22Rv1 (cell line): ENCODE measurements around the gene ARHGEF6.

ENCODE experiments used
- H3K27ac ChIP-seq: fragments of 450-650 bp; 2 replicates; pipeline ENCODE4 v1.5.1; 2017
- ZFX ChIP-seq: fragments of 450-650 bp; IDR thresholded peaks from 2 replicates; pipeline ENCODE4 v1.6.1; 2017; ENCODE audit warnings: antibody characterized with exemption, borderline replicate concordance
- TF ChIP-seq, protein P1 (sequence below): fragments of 450-650 bp; IDR thresholded peaks from 2 replicates; pipeline ENCODE4 v1.5.1; 2017; ENCODE audit warnings: mild to moderate bottlenecking

ARHGEF6 gene, protein sequence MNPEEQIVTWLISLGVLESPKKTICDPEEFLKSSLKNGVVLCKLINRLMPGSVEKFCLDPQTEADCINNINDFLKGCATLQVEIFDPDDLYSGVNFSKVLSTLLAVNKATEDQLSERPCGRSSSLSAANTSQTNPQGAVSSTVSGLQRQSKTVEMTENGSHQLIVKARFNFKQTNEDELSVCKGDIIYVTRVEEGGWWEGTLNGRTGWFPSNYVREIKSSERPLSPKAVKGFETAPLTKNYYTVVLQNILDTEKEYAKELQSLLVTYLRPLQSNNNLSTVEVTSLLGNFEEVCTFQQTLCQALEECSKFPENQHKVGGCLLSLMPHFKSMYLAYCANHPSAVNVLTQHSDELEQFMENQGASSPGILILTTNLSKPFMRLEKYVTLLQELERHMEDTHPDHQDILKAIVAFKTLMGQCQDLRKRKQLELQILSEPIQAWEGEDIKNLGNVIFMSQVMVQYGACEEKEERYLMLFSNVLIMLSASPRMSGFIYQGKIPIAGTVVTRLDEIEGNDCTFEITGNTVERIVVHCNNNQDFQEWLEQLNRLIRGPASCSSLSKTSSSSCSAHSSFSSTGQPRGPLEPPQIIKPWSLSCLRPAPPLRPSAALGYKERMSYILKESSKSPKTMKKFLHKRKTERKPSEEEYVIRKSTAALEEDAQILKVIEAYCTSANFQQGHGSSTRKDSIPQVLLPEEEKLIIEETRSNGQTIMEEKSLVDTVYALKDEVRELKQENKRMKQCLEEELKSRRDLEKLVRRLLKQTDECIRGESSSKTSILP

DNA sequence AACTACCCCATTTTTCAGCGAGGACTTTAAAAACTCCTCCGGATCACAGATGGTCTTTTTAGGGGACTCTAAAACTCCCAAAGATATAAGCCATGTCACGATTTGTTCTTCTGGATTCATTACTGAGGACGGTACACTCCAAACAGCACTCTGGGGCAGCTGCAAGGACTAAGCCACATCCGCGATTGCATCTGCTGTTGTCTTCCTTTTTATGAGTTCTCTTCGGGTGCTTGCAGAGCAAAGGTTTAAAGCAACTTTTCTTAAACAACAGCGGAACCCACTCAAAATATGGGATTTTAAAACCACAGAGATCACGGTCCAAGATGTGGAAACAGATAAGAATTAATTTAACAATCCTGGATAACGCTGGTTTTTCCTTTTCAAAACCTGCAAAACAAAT is at the start of gene ARHGEF6:
Gene ARHGEF6 (minus strand): TSS at position 170 of the 400 bp plus-strand sequence. CDS start 50 bp downstream, at position 120.
- TF ChIP-seq, protein P1, sequence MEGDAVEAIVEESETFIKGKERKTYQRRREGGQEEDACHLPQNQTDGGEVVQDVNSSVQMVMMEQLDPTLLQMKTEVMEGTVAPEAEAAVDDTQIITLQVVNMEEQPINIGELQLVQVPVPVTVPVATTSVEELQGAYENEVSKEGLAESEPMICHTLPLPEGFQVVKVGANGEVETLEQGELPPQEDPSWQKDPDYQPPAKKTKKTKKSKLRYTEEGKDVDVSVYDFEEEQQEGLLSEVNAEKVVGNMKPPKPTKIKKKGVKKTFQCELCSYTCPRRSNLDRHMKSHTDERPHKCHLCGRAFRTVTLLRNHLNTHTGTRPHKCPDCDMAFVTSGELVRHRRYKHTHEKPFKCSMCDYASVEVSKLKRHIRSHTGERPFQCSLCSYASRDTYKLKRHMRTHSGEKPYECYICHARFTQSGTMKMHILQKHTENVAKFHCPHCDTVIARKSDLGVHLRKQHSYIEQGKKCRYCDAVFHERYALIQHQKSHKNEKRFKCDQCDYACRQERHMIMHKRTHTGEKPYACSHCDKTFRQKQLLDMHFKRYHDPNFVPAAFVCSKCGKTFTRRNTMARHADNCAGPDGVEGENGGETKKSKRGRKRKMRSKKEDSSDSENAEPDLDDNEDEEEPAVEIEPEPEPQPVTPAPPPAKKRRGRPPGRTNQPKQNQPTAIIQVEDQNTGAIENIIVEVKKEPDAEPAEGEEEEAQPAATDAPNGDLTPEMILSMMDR, result no peak
- no peak for TF ChIP-seq ZFX
- H3K27ac ChIP-seq, result no peak within 1 kb of the TSS

DNA sequence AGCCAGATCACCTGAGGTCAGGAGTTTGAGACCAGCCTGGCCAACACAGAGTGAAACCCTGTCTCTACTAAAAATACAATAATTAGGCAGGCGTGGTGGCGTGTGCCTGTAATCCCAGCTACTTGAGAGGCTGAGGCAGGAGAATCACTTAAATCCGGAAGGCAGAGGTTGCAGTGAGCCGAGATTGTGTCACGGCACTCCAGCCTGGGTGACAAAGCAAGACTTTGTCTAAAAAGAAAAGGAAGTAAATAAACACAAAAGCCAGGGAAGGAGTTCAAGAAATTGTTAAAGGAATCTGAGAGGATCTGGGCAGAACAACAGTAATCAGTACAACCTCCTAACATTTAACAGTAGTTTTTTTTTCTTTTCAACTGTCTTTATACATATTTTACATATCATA is 48.7 kb upstream of the ARHGEF6 start:
- no peak overlapping the region for H3K27ac ChIP-seq
- TF ChIP-seq ZFX, result no peak
- TF ChIP-seq, protein P1, result no peak

DNA sequence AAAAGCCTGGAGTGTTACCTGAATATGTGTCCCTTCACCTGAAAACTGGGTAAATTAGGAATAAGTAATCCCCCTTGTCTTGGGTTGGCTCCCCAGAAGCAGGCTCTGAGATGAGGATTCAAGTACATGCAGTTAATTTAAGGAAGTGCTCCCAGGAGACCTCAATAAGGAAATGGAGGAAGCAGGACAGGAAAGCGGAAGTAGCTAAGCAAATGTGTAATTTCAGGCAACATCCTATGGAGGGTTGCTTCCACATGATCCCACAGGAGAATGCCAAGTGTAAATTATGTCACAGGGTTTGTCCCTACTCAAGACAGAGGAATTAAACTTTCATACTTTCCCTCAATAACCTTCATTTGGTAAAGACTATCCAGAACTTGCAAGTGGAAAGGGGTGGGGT is 48.1 kb upstream of the ARHGEF6 start:
- TF ChIP-seq, protein P1, result no peak
- TF ChIP-seq ZFX, result no peak
- H3K27ac ChIP-seq, result no peak overlapping the region

DNA sequence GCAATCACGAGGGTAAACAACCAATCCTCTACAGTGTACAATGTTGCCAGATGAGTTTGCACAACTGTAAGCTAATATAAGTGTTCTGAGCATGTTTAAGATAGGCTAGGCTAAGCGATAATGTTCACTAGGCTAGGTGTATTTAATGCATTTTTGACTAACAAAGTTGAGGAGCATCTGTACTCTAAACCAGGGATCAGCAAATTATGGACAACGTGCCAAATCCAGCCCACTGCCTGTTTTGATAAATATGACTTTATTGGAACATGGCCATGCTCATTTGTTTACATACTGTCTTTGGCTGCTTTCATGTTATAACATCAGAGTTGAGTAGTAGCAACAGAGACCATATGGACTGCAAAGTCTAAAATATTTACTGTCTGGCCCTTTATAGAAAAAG is 46.3 kb upstream of the ARHGEF6 start:
- TF ChIP-seq ZFX, result no peak
- TF ChIP-seq, protein P1, result no peak
- no peak overlapping the region for H3K27ac ChIP-seq

DNA sequence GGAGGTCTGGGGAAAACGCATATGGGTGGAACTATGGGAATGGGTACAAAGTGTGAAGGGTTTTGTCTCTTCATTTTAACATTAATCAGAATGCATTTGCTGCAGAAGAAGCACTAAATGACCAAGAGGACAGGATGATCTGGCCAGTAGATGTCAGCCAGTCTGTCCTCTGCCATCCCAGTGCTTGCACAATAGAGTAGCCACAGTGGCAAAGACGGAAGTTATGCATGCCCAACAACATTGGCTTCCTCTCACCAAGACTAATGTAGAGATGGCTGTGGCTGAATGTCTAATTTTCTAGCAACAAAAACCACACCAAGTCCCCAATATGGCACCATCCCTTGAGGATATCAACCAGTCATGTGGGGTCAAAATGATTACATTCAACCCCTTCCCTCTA is 45.0 kb upstream of the ARHGEF6 start:
- no peak overlapping the region for H3K27ac ChIP-seq
- no peak for TF ChIP-seq ZFX
- TF ChIP-seq, protein P1, result no peak

DNA sequence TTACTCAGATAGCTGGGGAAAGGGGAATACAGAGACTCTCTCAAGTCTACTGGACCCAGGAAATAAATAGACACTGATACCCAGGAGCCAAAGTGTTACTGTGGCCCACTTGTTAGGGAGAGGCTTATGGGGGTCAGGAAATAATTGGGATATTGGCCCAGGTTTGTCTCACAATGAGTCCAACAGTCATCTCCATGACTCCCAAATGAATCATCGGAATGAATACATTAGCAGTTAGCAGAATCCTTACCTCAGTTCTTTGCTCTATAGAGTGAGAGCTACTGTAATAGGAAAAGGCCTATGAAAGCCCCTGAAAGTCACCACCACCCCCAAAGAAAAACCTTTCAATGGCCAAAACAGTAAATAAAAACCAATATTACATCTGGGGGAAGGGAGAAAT is 42.4 kb upstream of the ARHGEF6 start:
- TF ChIP-seq, protein P1, result no peak
- no peak for TF ChIP-seq ZFX
- H3K27ac ChIP-seq, result no peak overlapping the region
